HEK293 (cell line): ENCODE data around the gene VWA5B1.

Experiments
- CTCF ChIA-PET: fragments of 350-600 bp; formaldehyde crosslinking; extraction: SDS; loops from one replicate; lab custom pipeline; 2021; ENCODE audit warnings: antibody characterized with exemption; lab: Yijun Ruan, JAX
- POLR2A ChIA-PET: fragments of 300-600 bp; formaldehyde crosslinking; extraction: SDS; loops from one replicate; lab custom pipeline; 2020; ENCODE audit warnings: antibody characterized with exemption, inconsistent platforms; lab: Yijun Ruan, JAX
- H3K27ac ChIP-seq: fragments of 200-500 bp; sonication (Bioruptor generic); 2 replicates; pipeline ENCODE4 v1.5.1; 2014; ENCODE audit warnings: low read depth, low read length, control low read depth, inconsistent platforms; ENCODE audit errors: extremely low read depth
- H3K36me3 ChIP-seq, 2 experiments: fragments of 200-500 bp in 1 of 2; sonication (Bioruptor generic) in 1 of 2; 1 replicate in 1 of 2; 2 replicates in 1 of 2; pipeline ENCODE4 v1.5.1; 2014 to 2017; ENCODE audit warnings: inconsistent platforms in 2 of 2, low read length in 2 of 2; ENCODE audit not compliant: control insufficient read depth in 2 of 2, insufficient read depth in 1 of 2
- H3K4me1 ChIP-seq: fragments of 200-500 bp; sonication (Bioruptor generic); 2 replicates; pipeline ENCODE4 v1.5.1; 2014; ENCODE audit warnings: mild to moderate bottlenecking, low read length, inconsistent platforms; ENCODE audit not compliant: control insufficient read depth, insufficient read depth
- H3K4me3 ChIP-seq: 2 replicates; pipeline ENCODE4 v1.5.1; 2011; ENCODE audit warnings: low read depth, mild to moderate bottlenecking, control low read depth, low read length, moderate library complexity
- H3K9me3 ChIP-seq: fragments of 200-500 bp; sonication (Bioruptor generic); 2 replicates; pipeline ENCODE4 v1.5.1; 2014; ENCODE audit warnings: low read depth, low read length, inconsistent platforms; ENCODE audit not compliant: control insufficient read depth, insufficient read depth
- GLIS1 ChIP-seq: fragments of 450-650 bp; formaldehyde crosslinking; IDR thresholded peaks from 2 replicates; pipeline ENCODE4 v1.5.1; 2016; ENCODE audit warnings: missing biosample characterization, missing genetic modification characterization
- HOXC10 ChIP-seq: sonication (generic); formaldehyde crosslinking; IDR thresholded peaks from 2 replicates; pipeline ENCODE4 v1.8.1; 2023; ENCODE audit warnings: mild to moderate bottlenecking, missing genetic modification reagents
- KLF16 ChIP-seq: fragments of 450-650 bp; formaldehyde crosslinking; IDR thresholded peaks from 2 replicates; pipeline ENCODE4 v1.5.1; 2017; ENCODE audit warnings: missing biosample characterization, missing genetic modification characterization
- KLF8 ChIP-seq: fragments of 450-650 bp; formaldehyde crosslinking; IDR thresholded peaks from 2 replicates; pipeline ENCODE4 v1.5.1; 2016; ENCODE audit warnings: missing biosample characterization, missing genetic modification characterization
- REPIN1 ChIP-seq: fragments of 450-650 bp; formaldehyde crosslinking; IDR thresholded peaks from 2 replicates; pipeline ENCODE4 v1.5.1; 2017; ENCODE audit warnings: missing biosample characterization, missing genetic modification characterization, low read depth
- SETDB1 ChIP-seq: IDR thresholded peaks from one replicate; pipeline ENCODE4 v1.6.1; 2017; ENCODE audit warnings: mild to moderate bottlenecking, low read length, moderate library complexity, mixed read lengths; ENCODE audit not compliant: insufficient read length
- ZBTB21 ChIP-seq: fragments of 450-650 bp; formaldehyde crosslinking; IDR thresholded peaks from 2 replicates; pipeline ENCODE4 v1.5.1; 2017; ENCODE audit warnings: missing biosample characterization, missing genetic modification characterization
- ZFP3 ChIP-seq: fragments of 450-650 bp; formaldehyde crosslinking; IDR thresholded peaks from 2 replicates; pipeline ENCODE4 v1.5.1; 2016; ENCODE audit warnings: low read depth, missing biosample characterization, missing genetic modification characterization
- ZFP37 ChIP-seq: fragments of 450-650 bp; formaldehyde crosslinking; IDR thresholded peaks from 2 replicates; pipeline ENCODE4 v1.5.1; 2016; ENCODE audit warnings: missing biosample characterization, missing genetic modification characterization
- ZFP69B ChIP-seq: fragments of 450-650 bp; formaldehyde crosslinking; IDR thresholded peaks from 2 replicates; pipeline ENCODE4 v1.5.1; 2016; ENCODE audit warnings: missing biosample characterization, missing genetic modification characterization
- ZIC2 ChIP-seq: fragments of 450-650 bp; formaldehyde crosslinking; IDR thresholded peaks from 2 replicates; pipeline ENCODE4 v1.5.1; 2016; ENCODE audit warnings: missing biosample characterization, missing genetic modification characterization
- ZNF114 ChIP-seq: fragments of 450-650 bp; formaldehyde crosslinking; IDR thresholded peaks from 2 replicates; pipeline ENCODE4 v1.5.0; 2017; ENCODE audit warnings: missing biosample characterization, missing genetic modification characterization
- ZNF266 ChIP-seq: fragments of 450-650 bp; formaldehyde crosslinking; IDR thresholded peaks from 2 replicates; pipeline ENCODE4 v1.5.1; 2016; ENCODE audit warnings: missing biosample characterization, missing genetic modification characterization, low read depth
- ZNF292 ChIP-seq: fragments of 450-650 bp; formaldehyde crosslinking; IDR thresholded peaks from 2 replicates; pipeline ENCODE4 v1.5.1; 2016; ENCODE audit warnings: low read depth, missing biosample characterization, missing genetic modification characterization, borderline replicate concordance
- ZNF324 ChIP-seq: fragments of 450-650 bp; formaldehyde crosslinking; IDR thresholded peaks from 2 replicates; pipeline ENCODE4 v1.5.1; 2016; ENCODE audit warnings: missing biosample characterization, missing genetic modification characterization
- ZNF366 ChIP-seq: fragments of 450-650 bp; formaldehyde crosslinking; conservative IDR thresholded peaks from 2 replicates; pipeline ENCODE4 v1.5.1; 2016; ENCODE audit warnings: missing biosample characterization, missing genetic modification characterization
- ZNF501 ChIP-seq: fragments of 450-650 bp; formaldehyde crosslinking; IDR thresholded peaks from 2 replicates; pipeline ENCODE4 v1.5.1; 2016; ENCODE audit warnings: missing biosample characterization, missing genetic modification characterization
- ZNF510 ChIP-seq: fragments of 450-650 bp; formaldehyde crosslinking; IDR thresholded peaks from 2 replicates; pipeline ENCODE4 v1.5.1; 2018; ENCODE audit warnings: mild to moderate bottlenecking, missing genetic modification characterization, missing biosample characterization; ENCODE audit not compliant: insufficient replicate concordance
- ZNF561 ChIP-seq: fragments of 450-650 bp; IDR thresholded peaks from 2 replicates; pipeline ENCODE4 v1.5.1; 2018; ENCODE audit warnings: missing biosample characterization, missing genetic modification characterization, borderline replicate concordance
- ZNF76 ChIP-seq: fragments of 450-650 bp; formaldehyde crosslinking; IDR thresholded peaks from 2 replicates; pipeline ENCODE4; 2016; ENCODE audit warnings: low read depth, missing biosample characterization, missing genetic modification characterization, borderline replicate concordance
- ZNF792 ChIP-seq: fragments of 450-650 bp; formaldehyde crosslinking; IDR thresholded peaks from 2 replicates; pipeline ENCODE4 v1.5.1; 2016; ENCODE audit warnings: missing biosample characterization, missing genetic modification characterization
- TF ChIP-seq, protein P1 (sequence below): fragments of 450-650 bp; IDR thresholded peaks from 2 replicates; pipeline ENCODE4 v1.5.1; 2018; ENCODE audit warnings: missing biosample characterization, missing genetic modification characterization
- TF ChIP-seq, protein P2 (sequence below): fragments of 450-650 bp; formaldehyde crosslinking; IDR thresholded peaks from 2 replicates; pipeline ENCODE4 v1.5.1; 2016; ENCODE audit warnings: missing biosample characterization, missing genetic modification characterization, borderline replicate concordance
- TF ChIP-seq, protein P3 (sequence below): fragments of 450-650 bp; formaldehyde crosslinking; IDR thresholded peaks from 2 replicates; pipeline ENCODE4 v1.5.1; 2016; ENCODE audit warnings: missing biosample characterization, missing genetic modification characterization
- TF ChIP-seq, protein P4 (sequence below): fragments of 450-650 bp; formaldehyde crosslinking; IDR thresholded peaks from 2 replicates; pipeline ENCODE4 v1.5.1; 2016; ENCODE audit warnings: missing biosample characterization, missing genetic modification characterization

The VWA5B1 gene

DNA sequence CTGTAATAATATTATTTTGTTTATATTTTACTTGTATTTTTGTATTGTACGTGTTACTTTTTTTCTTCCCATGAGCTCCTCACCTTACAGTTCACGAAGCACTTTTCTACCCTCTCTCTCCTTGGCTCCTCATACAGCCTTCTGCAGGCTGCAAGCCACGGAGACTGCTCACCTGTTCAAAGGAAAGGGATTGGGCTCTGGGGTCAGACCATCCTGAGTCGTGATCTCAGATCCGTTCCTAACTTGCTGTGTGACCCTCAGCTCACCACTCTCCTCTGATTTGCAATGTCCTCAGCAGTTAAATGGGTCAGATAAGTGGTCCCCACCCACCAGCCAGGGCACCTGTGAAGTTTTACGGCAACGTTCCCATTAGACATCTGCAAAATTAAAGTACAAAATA is 54.1 kb downstream of the VWA5B1 start:
- POLR2A ChIA-PET, result no interaction called here

DNA sequence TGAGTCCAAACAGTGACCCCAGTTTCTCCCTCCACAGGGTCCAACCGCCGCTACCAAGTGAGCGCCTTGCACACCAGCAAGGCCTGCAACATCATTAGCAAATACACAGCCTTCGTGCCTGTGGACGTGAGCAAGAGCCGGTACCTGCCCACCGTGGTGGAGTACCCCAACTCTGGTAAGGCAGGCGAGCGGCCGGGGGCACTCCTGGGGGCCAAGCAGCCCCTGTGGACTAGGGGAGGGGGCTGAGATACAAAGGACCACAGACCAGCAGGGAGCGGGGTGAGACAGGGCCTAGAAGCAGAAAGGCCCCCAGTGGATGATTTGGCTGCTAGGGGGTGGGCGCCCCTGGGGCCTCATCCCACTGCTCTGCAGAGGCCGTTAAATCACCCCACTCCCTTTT is 54.7 kb downstream of the VWA5B1 start:
- H3K9me3 ChIP-seq, result no peaks in the 10 kb centered on the region
- H3K4me1 ChIP-seq, result no peaks in the 10 kb centered on the region
- no peak overlapping the region for H3K4me3 ChIP-seq
- ChIA-PET POLR2A (no interaction called here), CTCF (interaction anchor here (0.6 to 1.5 kb wide), 2 partner anchors 16 to 17 kb away, joined by 3 to 8 read pairs; no protein-coding TSS in a partner anchor)
- H3K36me3 ChIP-seq, result no peaks in the 10 kb centered on the region
- H3K27ac ChIP-seq, result no peak overlapping the region
- TF ChIP-seq REPIN1 (tag by site-specific recombination) (no peak), ZNF501 (no peak), ZNF76 (tag by site-specific recombination) (no peak), ZNF266 (tag by site-specific recombination) (no peak), ZNF510 (tag by site-specific recombination) (no peak), ZFP69B (tag by site-specific recombination) (no peak), KLF16 (tag by site-specific recombination) (no peak), ZNF561 (tag by site-specific recombination) (no peak), KLF8 (tag by site-specific recombination) (no peak), ZNF792 (no peak), ZFP3 (tag by site-specific recombination) (no peak), GLIS1 (tag by site-specific recombination) (no peak), ZNF292 (no peak), ZFP37 (tag by site-specific recombination) (no peak)
- TF ChIP-seq, protein P1, sequence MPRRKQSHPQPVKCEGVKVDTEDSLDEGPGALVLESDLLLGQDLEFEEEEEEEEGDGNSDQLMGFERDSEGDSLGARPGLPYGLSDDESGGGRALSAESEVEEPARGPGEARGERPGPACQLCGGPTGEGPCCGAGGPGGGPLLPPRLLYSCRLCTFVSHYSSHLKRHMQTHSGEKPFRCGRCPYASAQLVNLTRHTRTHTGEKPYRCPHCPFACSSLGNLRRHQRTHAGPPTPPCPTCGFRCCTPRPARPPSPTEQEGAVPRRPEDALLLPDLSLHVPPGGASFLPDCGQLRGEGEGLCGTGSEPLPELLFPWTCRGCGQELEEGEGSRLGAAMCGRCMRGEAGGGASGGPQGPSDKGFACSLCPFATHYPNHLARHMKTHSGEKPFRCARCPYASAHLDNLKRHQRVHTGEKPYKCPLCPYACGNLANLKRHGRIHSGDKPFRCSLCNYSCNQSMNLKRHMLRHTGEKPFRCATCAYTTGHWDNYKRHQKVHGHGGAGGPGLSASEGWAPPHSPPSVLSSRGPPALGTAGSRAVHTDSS (tag by site-specific recombination), result no peak
- TF ChIP-seq, protein P2, sequence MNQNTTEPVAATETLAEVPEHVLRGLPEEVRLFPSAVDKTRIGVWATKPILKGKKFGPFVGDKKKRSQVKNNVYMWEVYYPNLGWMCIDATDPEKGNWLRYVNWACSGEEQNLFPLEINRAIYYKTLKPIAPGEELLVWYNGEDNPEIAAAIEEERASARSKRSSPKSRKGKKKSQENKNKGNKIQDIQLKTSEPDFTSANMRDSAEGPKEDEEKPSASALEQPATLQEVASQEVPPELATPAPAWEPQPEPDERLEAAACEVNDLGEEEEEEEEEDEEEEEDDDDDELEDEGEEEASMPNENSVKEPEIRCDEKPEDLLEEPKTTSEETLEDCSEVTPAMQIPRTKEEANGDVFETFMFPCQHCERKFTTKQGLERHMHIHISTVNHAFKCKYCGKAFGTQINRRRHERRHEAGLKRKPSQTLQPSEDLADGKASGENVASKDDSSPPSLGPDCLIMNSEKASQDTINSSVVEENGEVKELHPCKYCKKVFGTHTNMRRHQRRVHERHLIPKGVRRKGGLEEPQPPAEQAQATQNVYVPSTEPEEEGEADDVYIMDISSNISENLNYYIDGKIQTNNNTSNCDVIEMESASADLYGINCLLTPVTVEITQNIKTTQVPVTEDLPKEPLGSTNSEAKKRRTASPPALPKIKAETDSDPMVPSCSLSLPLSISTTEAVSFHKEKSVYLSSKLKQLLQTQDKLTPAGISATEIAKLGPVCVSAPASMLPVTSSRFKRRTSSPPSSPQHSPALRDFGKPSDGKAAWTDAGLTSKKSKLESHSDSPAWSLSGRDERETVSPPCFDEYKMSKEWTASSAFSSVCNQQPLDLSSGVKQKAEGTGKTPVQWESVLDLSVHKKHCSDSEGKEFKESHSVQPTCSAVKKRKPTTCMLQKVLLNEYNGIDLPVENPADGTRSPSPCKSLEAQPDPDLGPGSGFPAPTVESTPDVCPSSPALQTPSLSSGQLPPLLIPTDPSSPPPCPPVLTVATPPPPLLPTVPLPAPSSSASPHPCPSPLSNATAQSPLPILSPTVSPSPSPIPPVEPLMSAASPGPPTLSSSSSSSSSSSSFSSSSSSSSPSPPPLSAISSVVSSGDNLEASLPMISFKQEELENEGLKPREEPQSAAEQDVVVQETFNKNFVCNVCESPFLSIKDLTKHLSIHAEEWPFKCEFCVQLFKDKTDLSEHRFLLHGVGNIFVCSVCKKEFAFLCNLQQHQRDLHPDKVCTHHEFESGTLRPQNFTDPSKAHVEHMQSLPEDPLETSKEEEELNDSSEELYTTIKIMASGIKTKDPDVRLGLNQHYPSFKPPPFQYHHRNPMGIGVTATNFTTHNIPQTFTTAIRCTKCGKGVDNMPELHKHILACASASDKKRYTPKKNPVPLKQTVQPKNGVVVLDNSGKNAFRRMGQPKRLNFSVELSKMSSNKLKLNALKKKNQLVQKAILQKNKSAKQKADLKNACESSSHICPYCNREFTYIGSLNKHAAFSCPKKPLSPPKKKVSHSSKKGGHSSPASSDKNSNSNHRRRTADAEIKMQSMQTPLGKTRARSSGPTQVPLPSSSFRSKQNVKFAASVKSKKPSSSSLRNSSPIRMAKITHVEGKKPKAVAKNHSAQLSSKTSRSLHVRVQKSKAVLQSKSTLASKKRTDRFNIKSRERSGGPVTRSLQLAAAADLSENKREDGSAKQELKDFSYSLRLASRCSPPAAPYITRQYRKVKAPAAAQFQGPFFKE, result no peak
- TF ChIP-seq, protein P3, sequence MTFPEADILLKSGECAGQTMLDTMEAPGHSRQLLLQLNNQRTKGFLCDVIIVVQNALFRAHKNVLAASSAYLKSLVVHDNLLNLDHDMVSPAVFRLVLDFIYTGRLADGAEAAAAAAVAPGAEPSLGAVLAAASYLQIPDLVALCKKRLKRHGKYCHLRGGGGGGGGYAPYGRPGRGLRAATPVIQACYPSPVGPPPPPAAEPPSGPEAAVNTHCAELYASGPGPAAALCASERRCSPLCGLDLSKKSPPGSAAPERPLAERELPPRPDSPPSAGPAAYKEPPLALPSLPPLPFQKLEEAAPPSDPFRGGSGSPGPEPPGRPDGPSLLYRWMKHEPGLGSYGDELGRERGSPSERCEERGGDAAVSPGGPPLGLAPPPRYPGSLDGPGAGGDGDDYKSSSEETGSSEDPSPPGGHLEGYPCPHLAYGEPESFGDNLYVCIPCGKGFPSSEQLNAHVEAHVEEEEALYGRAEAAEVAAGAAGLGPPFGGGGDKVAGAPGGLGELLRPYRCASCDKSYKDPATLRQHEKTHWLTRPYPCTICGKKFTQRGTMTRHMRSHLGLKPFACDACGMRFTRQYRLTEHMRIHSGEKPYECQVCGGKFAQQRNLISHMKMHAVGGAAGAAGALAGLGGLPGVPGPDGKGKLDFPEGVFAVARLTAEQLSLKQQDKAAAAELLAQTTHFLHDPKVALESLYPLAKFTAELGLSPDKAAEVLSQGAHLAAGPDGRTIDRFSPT, result no peak

More for the DNA sequence above, 54.1 kb downstream of the VWA5B1 start:
- CTCF ChIA-PET, result interaction anchor here (1.5 kb wide), 1 partner anchor 17 kb away, joined by 8 read pairs; no protein-coding TSS in a partner anchor
- H3K4me1 ChIP-seq, result no peaks in the 10 kb centered on the region
- H3K9me3 ChIP-seq, result no peaks in the 10 kb centered on the region
- H3K27ac ChIP-seq, result no peak overlapping the region
- H3K36me3 ChIP-seq, result no peaks in the 10 kb centered on the region
- H3K4me3 ChIP-seq, result no peak overlapping the region
- TF ChIP-seq ZIC2 (tag by site-specific recombination) (no peak), HOXC10 (CRISPR knock-in tag) (no peak), ZNF366 (tag by site-specific recombination) (no peak), SETDB1 (no peak), ZBTB21 (no peak), ZNF114 (no peak), ZNF324 (tag by site-specific recombination) (no peak)
- TF ChIP-seq, protein P4, sequence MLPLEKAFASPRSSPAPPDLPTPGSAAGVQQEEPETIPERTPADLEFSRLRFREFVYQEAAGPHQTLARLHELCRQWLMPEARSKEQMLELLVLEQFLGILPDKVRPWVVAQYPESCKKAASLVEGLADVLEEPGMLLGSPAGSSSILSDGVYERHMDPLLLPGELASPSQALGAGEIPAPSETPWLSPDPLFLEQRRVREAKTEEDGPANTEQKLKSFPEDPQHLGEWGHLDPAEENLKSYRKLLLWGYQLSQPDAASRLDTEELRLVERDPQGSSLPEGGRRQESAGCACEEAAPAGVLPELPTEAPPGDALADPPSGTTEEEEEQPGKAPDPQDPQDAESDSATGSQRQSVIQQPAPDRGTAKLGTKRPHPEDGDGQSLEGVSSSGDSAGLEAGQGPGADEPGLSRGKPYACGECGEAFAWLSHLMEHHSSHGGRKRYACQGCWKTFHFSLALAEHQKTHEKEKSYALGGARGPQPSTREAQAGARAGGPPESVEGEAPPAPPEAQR, result no peak
